PC-3 (cell line): Measurements from ENCODE around the gene GPC5. TPM values are rescaled to one million over a fixed set of nuclear protein-coding genes. Genes with fewer than 3 reads are reported as not detected.

Source experiments
- ATAC-seq: fragments of 200-7000 bp; cut with Tn5 transposase; 2 replicates; pipeline ENCODE4 v1.9.1; 2020; ENCODE audit warnings: mild to moderate bottlenecking, moderate library complexity
- BruUV-seq: library from RNA; stranded (reverse); fragments of 400-500 nt; replicated peaks from 2 replicates; lab custom pipeline; 2021; lab: Mats Ljungman, UMichigan
- CTCF ChIA-PET: fragments of 300-600 bp; sonication (Branson Sonifier 250); formaldehyde crosslinking; loops from one replicate; lab custom pipeline; 2022; ENCODE audit warnings: antibody characterized with exemption; lab: Charles Lee
- POLR2A ChIA-PET: fragments of 300-600 bp; sonication (Branson Sonifier 250); formaldehyde crosslinking; loops from one replicate; lab custom pipeline; 2022; ENCODE audit warnings: antibody characterized with exemption; ENCODE audit not compliant: unreplicated experiment; lab: Charles Lee
- DNase-seq: peaks from one replicate; pipeline ENCODE4 v3.0.0-alpha.2; 2015
- H2AFZ ChIP-seq: fragments of 300-600 bp; sonication (generic); 2 replicates; pipeline ENCODE4 v1.6.0; 2016; ENCODE audit warnings: antibody characterized with exemption, low read length
- H3F3A ChIP-seq: fragments of 300-600 bp; sonication (generic); one replicate; pipeline ENCODE4 v1.6.0; 2017; ENCODE audit warnings: antibody characterized with exemption, low read length, control low read depth, mild to moderate bottlenecking; ENCODE audit not compliant: unreplicated experiment
- H3K27ac ChIP-seq: fragments of 300-600 bp; sonication (generic); 2 replicates; pipeline ENCODE4 v1.5.1; 2016; ENCODE audit warnings: mild to moderate bottlenecking, low read length
- H3K27me3 ChIP-seq: fragments of 300-600 bp; sonication (generic); 2 replicates; pipeline ENCODE4 v1.6.1; 2016; ENCODE audit warnings: low read length, mixed read lengths
- H3K36me3 ChIP-seq: fragments of 300-600 bp; sonication (generic); 2 replicates; pipeline ENCODE4 v1.6.1; 2016; ENCODE audit warnings: low read depth, mixed run types, low read length, mixed read lengths
- H3K4me1 ChIP-seq: fragments of 300-600 bp; sonication (generic); 2 replicates; pipeline ENCODE4 v1.5.1; 2016; ENCODE audit warnings: low read length; ENCODE audit not compliant: insufficient read depth
- H3K4me2 ChIP-seq: fragments of 300-600 bp; sonication (generic); 2 replicates; pipeline ENCODE4 v1.6.0; 2016; ENCODE audit warnings: low read length
- H3K4me3 ChIP-seq: fragments of 300-600 bp; sonication (generic); 2 replicates; pipeline ENCODE4 v1.5.1; 2016; ENCODE audit warnings: mild to moderate bottlenecking, low read length, mixed read lengths
- H3K79me2 ChIP-seq: fragments of 300-600 bp; sonication (generic); 2 replicates; pipeline ENCODE4 v1.6.1; 2017; ENCODE audit warnings: low read length, mixed read lengths
- H3K9ac ChIP-seq: fragments of 300-600 bp; sonication (generic); 2 replicates; pipeline ENCODE4 v1.6.0; 2016; ENCODE audit warnings: mild to moderate bottlenecking, low read length
- H3K9me2 ChIP-seq: fragments of 300-600 bp; sonication (generic); replicated peaks from 2 replicates; pipeline ENCODE4 v1.6.1; 2016; ENCODE audit warnings: mixed run types, low read length, mixed read lengths
- H3K9me3 ChIP-seq: fragments of 300-600 bp; sonication (generic); 2 replicates; pipeline ENCODE4 v1.6.1; 2016; ENCODE audit warnings: low read length, mixed read lengths
- H4K20me1 ChIP-seq: fragments of 300-600 bp; sonication (generic); 2 replicates; pipeline ENCODE4 v1.6.1; 2016; ENCODE audit warnings: low read length, mixed read lengths
- CTCF ChIP-seq: fragments of 300-600 bp; sonication (generic); conservative IDR thresholded peaks from 2 replicates; pipeline ENCODE4 v1.5.1; 2017; ENCODE audit warnings: antibody characterized with exemption, low read depth, mild to moderate bottlenecking, low read length
- EZH2 ChIP-seq: fragments of 300-600 bp; sonication (generic); IDR thresholded peaks from one replicate; pipeline ENCODE4 v1.6.1; 2017; ENCODE audit warnings: antibody characterized with exemption, mild to moderate bottlenecking, low read length; ENCODE audit not compliant: unreplicated experiment
- EZH2phosphoT487 ChIP-seq: fragments of 300-600 bp; sonication (generic); IDR thresholded peaks from 2 replicates; pipeline ENCODE4 v1.6.1; 2018; ENCODE audit warnings: mild to moderate bottlenecking, antibody characterized with exemption, low read length, borderline replicate concordance
- intact Hi-C: fragments of 100-400 bp; cut with micrococcal nuclease; formaldehyde crosslinking; loops from 2 replicates; pipeline ENCODE4 v1.9.0; 2023
- total RNA-seq: library from RNA; depleted of rRNA; stranded (reverse); fragments of >200 nt; gene quantifications from 2 replicates; pipeline ENCODE4 v1.2.3, GENCODE V29; 2014

The GPC5 gene
- total RNA-seq, 1 experiment from 2014 or later: not detected

GRCh38 chr13:91594061-91594460, 195.6 kb downstream of the GPC5 start:
- H3K9me2 ChIP-seq: no peaks in the 10 kb centered on the region
- H3K79me2 ChIP-seq: no peaks in the 10 kb centered on the region
- ChIA-PET POLR2A (no interaction called here), CTCF (no interaction called here)
- H2AFZ ChIP-seq: no peak overlapping the region
- no peaks in the 10 kb centered on the region for H3F3A ChIP-seq
- BruUV-seq: no TSS peak
- no peaks in the 10 kb centered on the region for H3K36me3 ChIP-seq
- DNase-seq: no peak
- no peak for ATAC-seq
- H4K20me1 ChIP-seq: no peaks in the 10 kb centered on the region
- no peaks in the 10 kb centered on the region for H3K27me3 ChIP-seq
- no peak for TF ChIP-seq EZH2
- no peak for TF ChIP-seq EZH2phosphoT487
- TF ChIP-seq CTCF: no peak
- no peaks in the 10 kb centered on the region for H3K4me1 ChIP-seq
- H3K27ac ChIP-seq: no peak overlapping the region
- intact Hi-C loops: no loop called here
- no peak overlapping the region for H3K4me2 ChIP-seq
- no peaks in the 10 kb centered on the region for H3K9me3 ChIP-seq
- H3K9ac ChIP-seq: no peak overlapping the region
- H3K4me3 ChIP-seq: no peak overlapping the region

DNA sequence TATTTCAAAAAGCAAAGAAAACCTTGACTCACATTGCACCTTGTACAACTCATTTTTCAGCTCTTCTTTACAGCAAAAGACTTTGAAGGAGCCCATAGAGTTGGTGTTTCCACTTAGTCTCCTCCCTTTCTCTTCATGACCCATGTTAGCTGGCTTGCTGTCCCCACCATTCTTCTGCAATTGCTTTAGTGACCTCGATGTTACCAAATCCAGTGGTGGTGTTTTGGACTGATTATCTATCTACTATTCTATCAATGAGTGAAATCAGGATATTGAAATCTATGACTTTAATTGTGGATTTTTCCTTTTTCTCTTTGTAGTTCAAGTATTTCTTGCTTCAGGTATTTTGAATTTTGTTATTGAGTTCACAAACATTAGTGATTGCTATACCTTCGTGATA, 197.3 kb downstream of the GPC5 start:
- Histone ChIP-seq H3K4me1 (no peaks in the 10 kb centered on the region), H3K36me3 (no peaks in the 10 kb centered on the region), H3K4me2 (no peak overlapping the region), H3K27ac (no peak overlapping the region), H4K20me1 (no peaks in the 10 kb centered on the region), H3K4me3 (no peak overlapping the region), H3K79me2 (no peaks in the 10 kb centered on the region), H3K9ac (no peak overlapping the region), H3K27me3 (no peaks in the 10 kb centered on the region), H2AFZ (no peak overlapping the region), H3K9me2 (no peaks in the 10 kb centered on the region), H3F3A (no peaks in the 10 kb centered on the region), H3K9me3 (no peaks in the 10 kb centered on the region)
- TF ChIP-seq CTCF (no peak), EZH2phosphoT487 (no peak), EZH2 (no peak)
- ATAC-seq (no peak), DNase-seq (no peak)
- no TSS peak for BruUV-seq
- intact Hi-C loops: no loop called here
- CTCF ChIA-PET: no interaction called here
- POLR2A ChIA-PET: no interaction called here

DNA sequence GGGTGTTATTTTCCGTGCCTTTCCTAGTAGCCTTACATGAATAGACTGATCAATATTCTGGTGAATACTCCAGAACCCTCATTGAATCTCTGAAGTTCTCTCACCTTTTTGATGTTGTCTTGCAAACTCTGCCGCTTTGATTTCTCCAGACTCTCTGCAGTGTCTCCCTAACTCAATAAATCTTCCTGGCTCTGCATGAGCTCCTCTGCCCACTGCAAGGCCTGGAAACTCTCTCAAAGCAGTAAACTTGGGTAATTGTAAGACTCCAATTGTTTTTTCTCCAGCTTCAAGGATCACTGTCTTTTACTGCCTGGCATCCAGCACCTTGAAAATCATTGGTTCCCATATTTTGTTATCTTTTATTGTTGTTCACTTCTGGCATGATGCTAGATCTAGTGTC, 198.4 kb downstream of the GPC5 start:
- no peak for TF ChIP-seq CTCF
- TF ChIP-seq EZH2phosphoT487: no peak
- Histone ChIP-seq H3K9me2 (no peaks in the 10 kb centered on the region), H3K4me2 (no peak overlapping the region), H3K27ac (no peak overlapping the region), H3K9me3 (no peaks in the 10 kb centered on the region), H4K20me1 (no peaks in the 10 kb centered on the region), H3K4me1 (no peaks in the 10 kb centered on the region), H3K27me3 (no peaks in the 10 kb centered on the region), H3K79me2 (no peaks in the 10 kb centered on the region), H3K4me3 (no peak overlapping the region), H3K36me3 (no peaks in the 10 kb centered on the region), H3F3A (no peaks in the 10 kb centered on the region), H2AFZ (no peak overlapping the region), H3K9ac (no peak overlapping the region)
- no peak for DNase-seq
- CTCF ChIA-PET: no interaction called here
- intact Hi-C loops: no loop called here
- ATAC-seq: no peak
- POLR2A ChIA-PET: no interaction called here
- no TSS peak for BruUV-seq
